ENCODE measurements around the gene CALHM3. TPM values are rescaled to one million over a fixed set of nuclear protein-coding genes. Genes with fewer than 3 reads are reported as not detected.
"Not testable (repeated sequence)": the region's sequence is repeated elsewhere in the genome, so short reads cannot be mapped to it uniquely, and the experiment has no call there.

The CALHM3 gene, protein sequence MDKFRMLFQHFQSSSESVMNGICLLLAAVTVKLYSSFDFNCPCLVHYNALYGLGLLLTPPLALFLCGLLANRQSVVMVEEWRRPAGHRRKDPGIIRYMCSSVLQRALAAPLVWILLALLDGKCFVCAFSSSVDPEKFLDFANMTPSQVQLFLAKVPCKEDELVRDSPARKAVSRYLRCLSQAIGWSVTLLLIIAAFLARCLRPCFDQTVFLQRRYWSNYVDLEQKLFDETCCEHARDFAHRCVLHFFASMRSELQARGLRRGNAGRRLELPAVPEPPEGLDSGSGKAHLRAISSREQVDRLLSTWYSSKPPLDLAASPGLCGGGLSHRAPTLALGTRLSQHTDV
- polyA plus RNA-seq (not detected in 3 replicates), polyA minus RNA-seq (not detected in 3 replicates)
- not detected for polyA plus RNA-seq (2011; ENCODE audit: low read depth)
- polyA plus RNA-seq (2011; cell fraction: cytosol; rRNA removed), result not detected in 2 replicates
- not detected in 2 replicates for polyA plus RNA-seq (2011; cell fraction: nucleus; rRNA removed)
- not detected in 2 replicates for polyA plus RNA-seq (2012; ENCODE audit: low replicate concordance)
- polyA minus RNA-seq (2011; cell fraction: cytosol; rRNA and poly(A)+ RNA removed), result not detected
- not detected in 2 replicates for polyA minus RNA-seq (2011; cell fraction: nucleus; rRNA and poly(A)+ RNA removed)

DNA sequence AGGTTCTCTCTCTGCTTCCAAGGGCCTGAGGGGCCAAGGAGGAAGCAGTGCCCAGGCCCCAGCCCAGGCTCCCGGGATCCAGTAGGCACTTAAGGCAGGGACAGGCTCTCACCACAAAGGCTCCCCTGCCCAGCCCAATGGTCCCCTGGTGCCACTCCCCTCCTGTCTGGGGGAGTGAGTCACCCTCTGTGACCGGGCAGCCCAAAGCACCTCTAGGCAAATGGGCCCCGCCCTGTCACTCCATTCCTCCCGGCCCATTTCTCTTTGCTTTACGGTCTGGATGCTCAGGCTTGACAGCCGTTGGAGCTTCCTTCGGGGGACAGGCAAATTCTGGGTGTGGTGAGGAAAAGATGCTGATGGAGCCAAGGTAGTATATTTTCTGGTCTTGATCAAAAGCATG lies at the start of gene CALHM3:
TSS of gene CALHM3 (minus strand) at position 106 of the 400 bp plus-strand sequence. CDS start 208 bp downstream, outside the sequence.
- H4K20me1 ChIP-seq (ENCODE audit: control insufficient read depth, extremely low read depth, insufficient read depth, low read length), result no peaks in the 10 kb centered on the region
- no peaks in the 10 kb centered on the region for H3K27me3 ChIP-seq (ENCODE audit: control insufficient read depth, extremely low read depth, insufficient read depth, low read length)
- H3K4me1 ChIP-seq (ENCODE audit: control insufficient read depth, extremely low read depth, insufficient read depth, low read length), result peaks cover 8% of the 10 kb centered on the region
- DNase-seq (ENCODE audit: low read depth, low spot score) (no peak), FAIRE-seq (no peak)
- no peaks in the 10 kb centered on the region for H3K9me3 ChIP-seq (ENCODE audit: control insufficient read depth, low read depth, low read length)
- no peaks in the 10 kb centered on the region for H3K79me2 ChIP-seq (ENCODE audit: control insufficient read depth, insufficient read depth, low read length)
- no peaks in the 10 kb centered on the region for H3K9me1 ChIP-seq (ENCODE audit: control insufficient read depth, extremely low read depth, insufficient read depth, low read length)
- no peak within 1 kb of the TSS for H2AFZ ChIP-seq (ENCODE audit: control insufficient read depth, low read length)
- no peak for TF ChIP-seq EZH2 (IDR thresholded peaks at IDR 0.05; ENCODE audit: low read length)
- TF ChIP-seq, protein P1, sequence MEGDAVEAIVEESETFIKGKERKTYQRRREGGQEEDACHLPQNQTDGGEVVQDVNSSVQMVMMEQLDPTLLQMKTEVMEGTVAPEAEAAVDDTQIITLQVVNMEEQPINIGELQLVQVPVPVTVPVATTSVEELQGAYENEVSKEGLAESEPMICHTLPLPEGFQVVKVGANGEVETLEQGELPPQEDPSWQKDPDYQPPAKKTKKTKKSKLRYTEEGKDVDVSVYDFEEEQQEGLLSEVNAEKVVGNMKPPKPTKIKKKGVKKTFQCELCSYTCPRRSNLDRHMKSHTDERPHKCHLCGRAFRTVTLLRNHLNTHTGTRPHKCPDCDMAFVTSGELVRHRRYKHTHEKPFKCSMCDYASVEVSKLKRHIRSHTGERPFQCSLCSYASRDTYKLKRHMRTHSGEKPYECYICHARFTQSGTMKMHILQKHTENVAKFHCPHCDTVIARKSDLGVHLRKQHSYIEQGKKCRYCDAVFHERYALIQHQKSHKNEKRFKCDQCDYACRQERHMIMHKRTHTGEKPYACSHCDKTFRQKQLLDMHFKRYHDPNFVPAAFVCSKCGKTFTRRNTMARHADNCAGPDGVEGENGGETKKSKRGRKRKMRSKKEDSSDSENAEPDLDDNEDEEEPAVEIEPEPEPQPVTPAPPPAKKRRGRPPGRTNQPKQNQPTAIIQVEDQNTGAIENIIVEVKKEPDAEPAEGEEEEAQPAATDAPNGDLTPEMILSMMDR (optimal IDR thresholded peaks at IDR 0.05 in 1 of 3, IDR thresholded peaks at IDR 0.05 in 1 of 3, conservative IDR thresholded peaks at IDR 0.05 in 1 of 3; ENCODE audit: extremely low read depth in 1 of 3, insufficient read depth in 2 of 3, low read length in 3 of 3), result no peak
- dilution Hi-C loops (cut with MboI; ENCODE audit: extremely low pct_ligation_motif_present, low sequenced_read_pairs), result no loop called here
- H3K9ac ChIP-seq (ENCODE audit: control insufficient read depth, extremely low read depth, insufficient read depth, low read length), result no peak within 1 kb of the TSS
- peak within 1 kb of the TSS; percentile 25 for H3K4me2 ChIP-seq (ENCODE audit: control insufficient read depth, extremely low read depth, insufficient read depth, low read depth, low read length)
- no peak within 1 kb of the TSS for H3K27ac ChIP-seq (ENCODE audit: control insufficient read depth, insufficient read depth, low read length)
- H3K4me3 ChIP-seq (ENCODE audit: control insufficient read depth in 2 of 3, extremely low read depth in 1 of 3, insufficient read depth in 2 of 3, low read depth in 1 of 3, low read length in 3 of 3), result no peak within 1 kb of the TSS
- H3K36me3 ChIP-seq (ENCODE audit: control insufficient read depth in 2 of 2, extremely low read depth in 1 of 2, insufficient read depth in 2 of 2, low read length in 2 of 2), result no peaks in the 10 kb centered on the region

DNA sequence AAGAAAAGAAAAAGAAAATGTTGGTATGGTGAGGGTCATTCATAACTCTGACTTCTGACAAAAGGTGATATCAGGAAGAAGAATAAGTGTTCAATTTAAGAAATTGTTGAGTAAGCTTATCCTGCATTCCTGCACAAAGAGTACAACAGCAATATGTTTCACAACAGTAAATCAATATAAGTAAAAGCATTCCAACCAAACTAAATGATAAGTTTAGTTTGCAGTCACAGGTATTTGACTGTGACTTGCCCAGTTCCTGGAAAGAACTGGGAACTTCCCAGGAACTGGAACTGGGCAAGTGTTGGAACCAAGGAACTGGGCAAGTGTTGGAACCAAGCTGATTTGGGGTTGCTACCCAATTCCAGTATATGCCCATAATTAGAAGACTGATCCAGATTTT lies 49.5 kb upstream of the CALHM3 start:
- Histone ChIP-seq H3K4me3 (ENCODE audit: control insufficient read depth in 2 of 3, extremely low read depth in 1 of 3, insufficient read depth in 2 of 3, low read depth in 1 of 3, low read length in 3 of 3) (no peak overlapping the region), H3K79me2 (ENCODE audit: control insufficient read depth, insufficient read depth, low read length) (no peaks in the 10 kb centered on the region), H3K4me1 (ENCODE audit: control insufficient read depth, extremely low read depth, insufficient read depth, low read length) (peaks cover 14% of the 10 kb centered on the region), H3K27me3 (ENCODE audit: control insufficient read depth, extremely low read depth, insufficient read depth, low read length) (no peaks in the 10 kb centered on the region), H4K20me1 (ENCODE audit: control insufficient read depth, extremely low read depth, insufficient read depth, low read length) (no peaks in the 10 kb centered on the region), H3K9me1 (ENCODE audit: control insufficient read depth, extremely low read depth, insufficient read depth, low read length) (no peaks in the 10 kb centered on the region), H3K36me3 (ENCODE audit: control insufficient read depth in 2 of 2, extremely low read depth in 1 of 2, insufficient read depth in 2 of 2, low read length in 2 of 2) (no peaks in the 10 kb centered on the region), H3K27ac (ENCODE audit: control insufficient read depth, insufficient read depth, low read length) (peak overlapping the region; percentile 78), H3K9me3 (ENCODE audit: control insufficient read depth, low read depth, low read length) (no peaks in the 10 kb centered on the region), H2AFZ (ENCODE audit: control insufficient read depth, low read length) (no peak overlapping the region), H3K4me2 (ENCODE audit: control insufficient read depth, extremely low read depth, insufficient read depth, low read depth, low read length) (no peak overlapping the region), H3K9ac (ENCODE audit: control insufficient read depth, extremely low read depth, insufficient read depth, low read length) (no peak overlapping the region)
- TF ChIP-seq EZH2 (IDR thresholded peaks at IDR 0.05; ENCODE audit: low read length), result no peak
- TF ChIP-seq, protein P1 (optimal IDR thresholded peaks at IDR 0.05 in 1 of 3, IDR thresholded peaks at IDR 0.05 in 1 of 3, conservative IDR thresholded peaks at IDR 0.05 in 1 of 3; ENCODE audit: extremely low read depth in 1 of 3, insufficient read depth in 2 of 3, low read length in 3 of 3), result no peak
- DNase-seq (ENCODE audit: low read depth, low spot score) (no peak), FAIRE-seq (no peak)
- dilution Hi-C loops (cut with MboI; ENCODE audit: extremely low pct_ligation_motif_present, low sequenced_read_pairs), result no loop called here

DNA sequence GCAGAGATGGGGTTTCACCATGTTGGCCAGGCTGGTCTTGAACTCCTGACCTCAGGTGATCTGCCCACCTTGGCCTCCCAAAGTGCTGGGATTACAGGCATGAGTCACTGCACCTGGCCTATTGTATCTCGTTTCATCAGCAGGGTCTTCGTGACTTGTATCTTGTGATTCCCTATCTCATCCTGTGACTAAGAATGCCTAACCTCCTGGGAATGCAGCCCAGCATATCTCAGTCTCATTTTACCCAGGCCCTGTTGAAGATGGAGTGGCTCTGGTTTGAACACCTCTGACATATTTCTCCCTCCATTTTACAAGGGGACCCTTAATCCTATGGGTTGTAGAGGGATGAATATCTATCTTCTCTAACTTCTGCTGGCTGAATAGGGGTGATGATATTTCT lies 48.4 kb upstream of the CALHM3 start:
- H3K9ac ChIP-seq (ENCODE audit: control insufficient read depth, extremely low read depth, insufficient read depth, low read length), result peak overlapping the region; percentile 38
- FAIRE-seq, result peak; percentile 94

More for the DNA sequence above, 48.4 kb upstream of the CALHM3 start:
- H3K9me1 ChIP-seq (ENCODE audit: control insufficient read depth, extremely low read depth, insufficient read depth, low read length); dilution Hi-C loops (cut with MboI; ENCODE audit: extremely low pct_ligation_motif_present, low sequenced_read_pairs); H3K4me3 ChIP-seq (ENCODE audit: control insufficient read depth in 2 of 3, extremely low read depth in 1 of 3, insufficient read depth in 2 of 3, low read depth in 1 of 3, low read length in 3 of 3); H3K27me3 ChIP-seq (ENCODE audit: control insufficient read depth, extremely low read depth, insufficient read depth, low read length); H2AFZ ChIP-seq (ENCODE audit: control insufficient read depth, low read length); H3K36me3 ChIP-seq (ENCODE audit: control insufficient read depth in 2 of 2, extremely low read depth in 1 of 2, insufficient read depth in 2 of 2, low read length in 2 of 2); H3K9me3 ChIP-seq (ENCODE audit: control insufficient read depth, low read depth, low read length); H4K20me1 ChIP-seq (ENCODE audit: control insufficient read depth, extremely low read depth, insufficient read depth, low read length); H3K79me2 ChIP-seq (ENCODE audit: control insufficient read depth, insufficient read depth, low read length): not testable (repeated sequence)
- Histone ChIP-seq H3K4me2 (ENCODE audit: control insufficient read depth, extremely low read depth, insufficient read depth, low read depth, low read length) (peak overlapping the region; percentile 1), H3K4me1 (ENCODE audit: control insufficient read depth, extremely low read depth, insufficient read depth, low read length) (peaks cover 14% of the 10 kb centered on the region), H3K27ac (ENCODE audit: control insufficient read depth, insufficient read depth, low read length) (peak overlapping the region; percentile 78)
- DNase-seq (ENCODE audit: low read depth, low spot score), result peak; percentile 66
